HG03442 (cell line): ENCODE results near the gene OLR1.

ENCODE experiments used
- ATAC-seq: cut with Tn5 transposase; IDR thresholded peaks from one replicate; pipeline ENCODE4 v1.9.1; 2021; ENCODE audit warnings: mild to moderate bottlenecking, moderate library complexity; ENCODE audit not compliant: unreplicated experiment

OLR1 gene

GRCh38 chr12:10154145-10154496, 17.8 kb downstream of the OLR1 start:
- no peak for ATAC-seq

- ATAC-seq: peak; percentile 53
Observed at GRCh38 chr12:10153271-10154144, 18.4 kb downstream of the OLR1 start.

- ATAC-seq: no peak
Observed at GRCh38 chr12:10151621-10152020, 20.3 kb downstream of the OLR1 start.

- ATAC-seq: peak; percentile 62
Observed at GRCh38 chr12:10147714-10148403, 24.1 kb downstream of the OLR1 start.

- no peak for ATAC-seq
Observed at GRCh38 chr12:10142976-10143589, 28.8 kb downstream of the OLR1 start.

GRCh38 chr12:10140001-10140400, 31.9 kb downstream of the OLR1 start:
- no peak for ATAC-seq

GRCh38 chr12:10136637-10137205, 35.2 kb downstream of the OLR1 start:
- ATAC-seq: no peak

GRCh38 chr12:10135126-10135525, 36.8 kb downstream of the OLR1 start:
- no peak for ATAC-seq

- ATAC-seq: no peak
Observed at GRCh38 chr12:10132850-10133370, 39.0 kb downstream of the OLR1 start.

GRCh38 chr12:10131111-10131690, 40.7 kb downstream of the OLR1 start:
- ATAC-seq: no peak

- no peak for ATAC-seq
Observed at GRCh38 chr12:10130042-10130441, 41.9 kb downstream of the OLR1 start, which contains the start of gene CLEC7A. Gene CLEC7A, minus strand, starts transcription at chr12:10130199. Its CDS starts 117 bp downstream, at chr12:10130082.

- no peak for ATAC-seq
Observed at GRCh38 chr12:10128687-10129086, 43.2 kb downstream of the OLR1 start.

- ATAC-seq: no peak
Observed at GRCh38 chr12:10126413-10126812, 45.5 kb downstream of the OLR1 start.

- no peak for ATAC-seq
Observed at GRCh38 chr12:10122689-10123088, 49.2 kb downstream of the OLR1 start.

GRCh38 chr12:10121278-10121677, 50.7 kb downstream of the OLR1 start:
- no peak for ATAC-seq

GRCh38 chr12:10119066-10119465, 52.9 kb downstream of the OLR1 start:
- no peak for ATAC-seq

- no peak for ATAC-seq
Observed at GRCh38 chr12:10115890-10116289, 56.0 kb downstream of the OLR1 start.

- no peak for ATAC-seq
Observed at GRCh38 chr12:10115311-10115710, 56.6 kb downstream of the OLR1 start.

GRCh38 chr12:10113920-10114319, 58.0 kb downstream of the OLR1 start:
- ATAC-seq: no peak

GRCh38 chr12:10113075-10113474, 58.9 kb downstream of the OLR1 start:
- no peak for ATAC-seq

- no peak for ATAC-seq
Observed at GRCh38 chr12:10111451-10111850, 60.5 kb downstream of the OLR1 start.
